ENCODE data around the gene TUBA1B. TPM values are rescaled to one million over a fixed set of nuclear protein-coding genes. Genes with fewer than 3 reads are reported as not detected.
"Not testable (repeated sequence)": the region's sequence is repeated elsewhere in the genome, so short reads cannot be mapped to it uniquely, and the experiment has no call there.

The TUBA1B gene
- total and polyA plus RNA-seq, 7 experiments from 2014 or later, result 124 to 1,463 (median 280) TPM

- Mint-ChIP-seq H3K27me3 (no peaks in the 10 kb centered on the region), H3K4me3 (no peak overlapping the region), H3K9me3 (no peaks in the 10 kb centered on the region), H3K36me3 (peaks cover 0 to 4% (median 2%) of the 10 kb centered on the region in 5 donors), H3K4me1 (peaks cover 3 to 23% (median 10%) of the 10 kb centered on the region in 7 donors), H3K27ac (no peak overlapping the region)
- ChIA-PET POLR2A (interaction anchor here (1.4 kb wide), 1 partner anchor 51 kb away, joined by 8 read pairs; the partner anchor contains the start of gene TUBA1A), CTCF (interaction anchor here (0.6 kb wide), 1 partner anchor 28 kb away, joined by 4 read pairs; no protein-coding TSS in a partner anchor)
- Histone ChIP-seq H3K9me3 (ENCODE audit: control insufficient read depth in 2 of 3, low read length in 3 of 3) (no peaks in the 10 kb centered on the region), H3K36me3 (ENCODE audit: control insufficient read depth in 2 of 3, insufficient read depth in 3 of 3, low read length in 3 of 3) (no peaks in the 10 kb centered on the region), H3K27ac (ENCODE audit: low read depth, low read length) (no peak overlapping the region), H3K27me3 (ENCODE audit: control insufficient read depth in 2 of 2, insufficient read depth in 2 of 2, low read length in 2 of 2) (no peaks in the 10 kb centered on the region), H3K4me3 (ENCODE audit: low read length) (no peak overlapping the region), H3K4me1 (ENCODE audit: control insufficient read depth in 2 of 2, insufficient read depth in 2 of 2, low read length in 2 of 2) (peaks cover under 1% of the 10 kb centered on the region in 2 donors)
- intact Hi-C loops (cut with micrococcal nuclease), result no loop called here
- no peak for ATAC-seq
- DNase-seq, result no peak
Measured at GRCh38 chr12:49137476-49137875, 6.3 kb upstream of the TUBA1B start.

- H3K4me1 ChIP-seq (ENCODE audit: control insufficient read depth in 2 of 2, insufficient read depth in 2 of 2, low read length in 2 of 2); ATAC-seq; H3K9me3 Mint-ChIP-seq; H3K27ac Mint-ChIP-seq; H3K9me3 ChIP-seq (ENCODE audit: control insufficient read depth in 2 of 3, low read length in 3 of 3); H3K27me3 Mint-ChIP-seq; H3K4me3 Mint-ChIP-seq; DNase-seq; H3K4me3 ChIP-seq (ENCODE audit: low read length); H3K36me3 Mint-ChIP-seq; H3K27me3 ChIP-seq (ENCODE audit: control insufficient read depth in 2 of 2, insufficient read depth in 2 of 2, low read length in 2 of 2); CTCF ChIA-PET; H3K27ac ChIP-seq (ENCODE audit: low read depth, low read length); intact Hi-C loops (cut with micrococcal nuclease); H3K36me3 ChIP-seq (ENCODE audit: control insufficient read depth in 2 of 3, insufficient read depth in 3 of 3, low read length in 3 of 3): not testable (repeated sequence)
- POLR2A ChIA-PET, result interaction anchor here (1.4 kb wide), 1 partner anchor 52 kb away, joined by 8 read pairs; the partner anchor contains the start of gene TUBA1A
- peaks cover 3 to 28% (median 15%) of the 10 kb centered on the region in 7 donors for H3K4me1 Mint-ChIP-seq
Measured at GRCh38 chr12:49136997-49137396, 5.8 kb upstream of the TUBA1B start.

- CTCF ChIA-PET, result interaction anchor here (1.2 kb wide), 1 partner anchor 55 kb away, joined by 9 read pairs; the partner anchor contains the start of gene TUBA1A
- Histone ChIP-seq H3K4me1 (ENCODE audit: control insufficient read depth in 2 of 2, insufficient read depth in 2 of 2, low read length in 2 of 2) (peaks cover 22 to 24% of the 10 kb centered on the region in 2 donors), H3K27ac (ENCODE audit: low read depth, low read length) (no peak overlapping the region), H3K9me3 (ENCODE audit: control insufficient read depth in 2 of 3, low read length in 3 of 3) (no peaks in the 10 kb centered on the region), H3K27me3 (ENCODE audit: control insufficient read depth in 2 of 2, insufficient read depth in 2 of 2, low read length in 2 of 2) (no peaks in the 10 kb centered on the region), H3K4me3 (ENCODE audit: low read length) (no peak overlapping the region), H3K36me3 (ENCODE audit: control insufficient read depth in 2 of 3, insufficient read depth in 3 of 3, low read length in 3 of 3) (peaks cover 6 to 19% (median 7%) of the 10 kb centered on the region in 3 experiments)
- H3K27ac Mint-ChIP-seq, result peak overlapping the region in 4 of 9 donors; percentile 14 to 70 (median 26)
- no peak for DNase-seq
- peaks cover 0 to 5% (median 0%) of the 10 kb centered on the region in 11 donors for H3K9me3 Mint-ChIP-seq
- H3K4me3 Mint-ChIP-seq, result peak overlapping the region in 1 of 10 donors; percentile 1
- peaks cover 0 to 7% (median 0%) of the 10 kb centered on the region in 5 donors for H3K27me3 Mint-ChIP-seq
- POLR2A ChIA-PET, result interaction anchor here (0.6 to 6.3 kb wide), 6 partner anchors 22 to 268 kb away, joined by 3 to 226 read pairs (median 15); partner anchors contain the start of genes LMBR1L, RND1 and TUBA1A
- intact Hi-C loops (cut with micrococcal nuclease), result loop anchor here (5.0 kb wide), 4 partner anchors 189 to 609 kb away; partner anchors contain the start of genes TROAP (in 2 of the 2), DDX23 (in 1 of the 2), MCRS1 (in 1 of the 2) and TMBIM6 (in 1 of the 2)
- H3K4me1 Mint-ChIP-seq, result peaks cover 14 to 52% (median 37%) of the 10 kb centered on the region in 7 donors
- ATAC-seq, result no peak
- H3K36me3 Mint-ChIP-seq, result peaks cover 0 to 24% (median 7%) of the 10 kb centered on the region in 5 donors
Measured at GRCh38 chr12:49133590-49133989, 2.4 kb upstream of the TUBA1B start.

- Histone ChIP-seq H3K4me1 (ENCODE audit: control insufficient read depth in 2 of 2, insufficient read depth in 2 of 2, low read length in 2 of 2) (peaks cover 23 to 24% of the 10 kb centered on the region in 2 donors), H3K27ac (ENCODE audit: low read depth, low read length) (no peak overlapping the region), H3K4me3 (ENCODE audit: low read length) (no peak overlapping the region), H3K27me3 (ENCODE audit: control insufficient read depth in 2 of 2, insufficient read depth in 2 of 2, low read length in 2 of 2) (no peaks in the 10 kb centered on the region), H3K9me3 (ENCODE audit: control insufficient read depth in 2 of 3, low read length in 3 of 3) (no peaks in the 10 kb centered on the region), H3K36me3 (ENCODE audit: control insufficient read depth in 2 of 3, insufficient read depth in 3 of 3, low read length in 3 of 3) (peaks cover 6 to 19% (median 8%) of the 10 kb centered on the region in 3 experiments)
- CTCF ChIA-PET, result interaction anchor here (0.6 to 1.2 kb wide), 3 partner anchors 40 to 55 kb away, joined by 3 to 9 read pairs (median 3); partner anchors contain the start of gene TUBA1A
- peaks cover 0 to 7% (median 0%) of the 10 kb centered on the region in 5 donors for H3K27me3 Mint-ChIP-seq
- no peak overlapping the region for H3K4me3 Mint-ChIP-seq
- peaks cover 15 to 49% (median 41%) of the 10 kb centered on the region in 7 donors for H3K4me1 Mint-ChIP-seq
- DNase-seq (no peak), ATAC-seq (no peak)
- H3K36me3 Mint-ChIP-seq, result peaks cover 0 to 25% (median 9%) of the 10 kb centered on the region in 5 donors
- POLR2A ChIA-PET, result interaction anchor here (0.6 to 6.3 kb wide), 9 partner anchors 9 to 268 kb away, joined by 3 to 226 read pairs (median 26); partner anchors contain the start of genes LMBR1L, RND1 and TUBA1A
- H3K27ac Mint-ChIP-seq, result peak overlapping the region in 1 of 9 donors; percentile 19
- intact Hi-C loops (cut with micrococcal nuclease), result loop anchor here (5.0 kb wide), 4 partner anchors 189 to 609 kb away; partner anchors contain the start of genes TROAP (in 2 of the 2), DDX23 (in 1 of the 2), MCRS1 (in 1 of the 2) and TMBIM6 (in 1 of the 2)
- H3K9me3 Mint-ChIP-seq, result peaks cover 0 to 5% (median 0%) of the 10 kb centered on the region in 11 donors
Measured at GRCh38 chr12:49133014-49133413, 1.8 kb upstream of the TUBA1B start.

- H3K27ac Mint-ChIP-seq, result peak overlapping the region; percentile 90 to 99 (median 94)
- H3K27me3 Mint-ChIP-seq, result peaks cover 0 to 7% (median 0%) of the 10 kb centered on the region in 5 donors
- Histone ChIP-seq H3K27ac (ENCODE audit: low read depth, low read length) (peak overlapping the region; percentile 71), H3K4me3 (ENCODE audit: low read length) (peak overlapping the region; percentile 10), H3K4me1 (ENCODE audit: control insufficient read depth in 2 of 2, insufficient read depth in 2 of 2, low read length in 2 of 2) (peaks cover 24 to 25% of the 10 kb centered on the region in 2 donors), H3K36me3 (ENCODE audit: control insufficient read depth in 2 of 3, insufficient read depth in 3 of 3, low read length in 3 of 3) (peaks cover 12 to 29% (median 14%) of the 10 kb centered on the region in 3 experiments), H3K9me3 (ENCODE audit: control insufficient read depth in 2 of 3, low read length in 3 of 3) (no peaks in the 10 kb centered on the region), H3K27me3 (ENCODE audit: control insufficient read depth in 2 of 2, insufficient read depth in 2 of 2, low read length in 2 of 2) (no peaks in the 10 kb centered on the region)
- POLR2A ChIA-PET, result interaction anchor here (0.6 to 6.3 kb wide), 27 partner anchors 8 to 695 kb away, joined by 3 to 226 read pairs (median 8); partner anchors contain the start of genes ARF3, DDX23, DHH and KANSL2
- CTCF ChIA-PET, result interaction anchor here (1.1 to 2.9 kb wide), 6 partner anchors 14 to 58 kb away, joined by 4 to 19 read pairs (median 9); partner anchors contain the start of genes DHH, LMBR1L and TUBA1A
- H3K9me3 Mint-ChIP-seq, result peaks cover 0 to 5% (median 0%) of the 10 kb centered on the region in 11 donors
- peak overlapping the region; percentile 74 to 99 (median 90) for H3K4me3 Mint-ChIP-seq
- no peak for ATAC-seq
- H3K36me3 Mint-ChIP-seq, result peaks cover 0 to 33% (median 18%) of the 10 kb centered on the region in 5 donors
- intact Hi-C loops (cut with micrococcal nuclease), result loop anchor here (1.0 to 5.0 kb wide), 9 partner anchors 57 to 610 kb away; partner anchors contain the start of genes DDX23 (in 2 of the 2), TROAP (in 2 of the 2), CCNT1 (in 1 of the 2) and KMT2D (in 1 of the 2)
- DNase-seq, result no peak
- H3K4me1 Mint-ChIP-seq, result peaks cover 21 to 57% (median 51%) of the 10 kb centered on the region in 7 donors
Measured at GRCh38 chr12:49131894-49132461, 783 bp upstream of the TUBA1B start.
